Endothelial cell of umbilical vein (primary cell): ENCODE data around the gene DLK1. TPM values are rescaled to one million over a fixed set of nuclear protein-coding genes. Genes with fewer than 3 reads are reported as not detected.

Experiments
- BruUV-seq: library from RNA; stranded (reverse); fragments of 400-500 nt; replicated peaks from 2 replicates; lab custom pipeline; 2021; lab: Mats Ljungman, UMichigan
- CTCF ChIA-PET: fragments of 300-600, 350-600 bp; sonication (Branson Sonifier 250); formaldehyde crosslinking; loops from one replicate; lab custom pipeline; 2021; ENCODE audit warnings: antibody characterized with exemption, inconsistent platforms; lab: Charles Lee
- POLR2A ChIA-PET: fragments of 300-600, 350-600 bp; sonication (Branson Sonifier 250); formaldehyde crosslinking; loops from one replicate; lab custom pipeline; 2021; ENCODE audit warnings: antibody characterized with exemption, inconsistent platforms; lab: Charles Lee
- DNase-seq: peaks from one replicate; pipeline ENCODE4 v3.0.0-alpha.2; 2011; ENCODE audit warnings: low read depth, low spot score
- FAIRE-seq: peaks from 2 replicates; lab custom pipeline; 2011; peaks lifted over from hg19 to GRCh38; lab: Jason Lieb, UNC
- H2AFZ ChIP-seq: 2 replicates; pipeline ENCODE4 v1.6.0; 2012; ENCODE audit warnings: low read depth, low read length, control low read depth, inconsistent platforms
- H3K27ac ChIP-seq: 2 replicates; pipeline ENCODE4 v1.5.1; 2011; ENCODE audit warnings: low read depth, mild to moderate bottlenecking, control low read depth, low read length, moderate library complexity; ENCODE audit not compliant: insufficient read depth
- H3K27me3 ChIP-seq, 2 experiments: 2 replicates each; pipeline versions ENCODE4 v1.6.0 to v1.6.1; 2011; ENCODE audit warnings: low read length in 2 of 2, mixed read lengths in 1 of 2; ENCODE audit not compliant: control insufficient read depth in 2 of 2, insufficient read depth in 2 of 2
- H3K36me3 ChIP-seq, 2 experiments: 2 replicates in 1 of 2; 3 replicates in 1 of 2; pipeline ENCODE4 v1.5.1; 2011; ENCODE audit warnings: low read length in 2 of 2, mild to moderate bottlenecking in 1 of 2, moderate library complexity in 1 of 2; ENCODE audit not compliant: control insufficient read depth in 2 of 2, insufficient read depth in 2 of 2; ENCODE audit errors: extremely low read depth in 1 of 2
- H3K4me1 ChIP-seq: 3 replicates; pipeline ENCODE4 v1.5.1; 2011; ENCODE audit warnings: mild to moderate bottlenecking, low read length; ENCODE audit not compliant: control insufficient read depth, insufficient read depth; ENCODE audit errors: extremely low read depth
- H3K4me2 ChIP-seq: 2 replicates; pipeline ENCODE4 v1.6.1; 2011; ENCODE audit warnings: low read length, control low read depth, mixed read lengths; ENCODE audit not compliant: insufficient read depth
- H3K4me3 ChIP-seq, 3 experiments: fragments of 200-600 bp in 1 of 3; sonication (generic), shearing (Covaris generic) in 1 of 3; replicated peaks in 1 of 3; 2 replicates each; pipeline ENCODE4 v1.5.1; 2011 to 2016; ENCODE audit warnings: control low read depth in 3 of 3, low read length in 3 of 3, mild to moderate bottlenecking in 2 of 3, inconsistent platforms in 1 of 3, low read depth in 1 of 3, moderate library complexity in 1 of 3; ENCODE audit not compliant: insufficient read depth in 1 of 3
- H3K79me2 ChIP-seq: 2 replicates; pipeline ENCODE4 v1.6.0; 2012; ENCODE audit warnings: low read length, inconsistent platforms; ENCODE audit not compliant: control insufficient read depth, insufficient read depth
- H3K9ac ChIP-seq: replicated peaks from 2 replicates; pipeline ENCODE3; 2011; ENCODE audit warnings: low read length, control low read depth; ENCODE audit not compliant: insufficient read depth; ENCODE audit errors: extremely low read depth
- H3K9me1 ChIP-seq: replicated peaks from 3 replicates; pipeline ENCODE4 v1.6.0; 2011; ENCODE audit warnings: mild to moderate bottlenecking, low read length; ENCODE audit not compliant: control insufficient read depth, insufficient read depth; ENCODE audit errors: extremely low read depth
- H3K9me3 ChIP-seq: replicated peaks from 2 replicates; pipeline ENCODE4 v1.5.1; 2012; ENCODE audit warnings: low read length, inconsistent platforms; ENCODE audit not compliant: control insufficient read depth, insufficient read depth
- H4K20me1 ChIP-seq: replicated peaks from 2 replicates; pipeline ENCODE3; 2011; ENCODE audit warnings: mild to moderate bottlenecking, low read length; ENCODE audit not compliant: control insufficient read depth, insufficient read depth; ENCODE audit errors: extremely low read depth
- CTCF ChIP-seq, 2 donors: IDR thresholded peaks; 1 replicate in 1 of 2; 2 replicates in 1 of 2; pipeline ENCODE4 v1.5.1; 2011; ENCODE audit warnings: low read length in 2 of 2, mild to moderate bottlenecking in 2 of 2, moderate library complexity in 2 of 2, control low read depth in 1 of 2, inconsistent platforms in 1 of 2, low read depth in 1 of 2; ENCODE audit not compliant: insufficient read depth in 1 of 2; ENCODE audit errors: extremely low read depth in 1 of 2
- EZH2 ChIP-seq: IDR thresholded peaks from 2 replicates; pipeline ENCODE4 v1.6.1; 2012; ENCODE audit warnings: borderline replicate concordance, low read depth, mild to moderate bottlenecking, moderate library complexity, low read length, inconsistent platforms; ENCODE audit not compliant: severe bottlenecking
- FOS ChIP-seq: IDR thresholded peaks from 2 replicates; pipeline ENCODE4 v1.6.1; 2011; ENCODE audit warnings: mild to moderate bottlenecking, low read length, moderate library complexity, borderline replicate concordance; ENCODE audit not compliant: insufficient read depth
- GATA2 ChIP-seq: IDR thresholded peaks from 2 replicates; pipeline ENCODE4 v1.7.0; 2011; ENCODE audit warnings: low read depth, mild to moderate bottlenecking, moderate library complexity, mixed read lengths, low read length; ENCODE audit not compliant: insufficient read length, insufficient read depth
- JUN ChIP-seq: IDR thresholded peaks from 2 replicates; pipeline ENCODE4 v1.6.1; 2011; ENCODE audit warnings: borderline replicate concordance, low read depth; ENCODE audit not compliant: insufficient read length, insufficient read depth
- MAX ChIP-seq: IDR thresholded peaks from 2 replicates; pipeline ENCODE4 v1.6.1; 2011; ENCODE audit not compliant: insufficient read depth, insufficient read length
- MYC ChIP-seq: IDR thresholded peaks from one replicate; pipeline ENCODE4 v1.6.1; 2011; ENCODE audit warnings: mild to moderate bottlenecking, low read depth, low read length
- POLR2A ChIP-seq: IDR thresholded peaks from 2 replicates; pipeline ENCODE4 v1.6.1; 2012; ENCODE audit warnings: low read depth, mild to moderate bottlenecking, control low read depth, low read length
- POLR2AphosphoS5 ChIP-seq: IDR thresholded peaks from 2 replicates; pipeline ENCODE4 v1.6.1; 2012; ENCODE audit warnings: low read depth, mild to moderate bottlenecking, control low read depth, low read length, moderate library complexity; ENCODE audit not compliant: insufficient read depth
- dilution Hi-C: fragments of 300-500 bp; cut with MboI; formaldehyde crosslinking; loops from one replicate; pipeline ENCODE4 v1.15.0; 2019; ENCODE audit warnings: low sequenced_read_pairs; ENCODE audit not compliant: extremely low pct_ligation_motif_present
- intact Hi-C: fragments of 100-400 bp; cut with micrococcal nuclease; formaldehyde crosslinking; loops from one replicate; pipeline ENCODE4 v1.10.0; 2022
- polyA plus RNA-seq, 4 experiments: library from polyadenylated mRNA; depleted of rRNA in 3 of 4; stranded (reverse) in 3 of 4; unstranded in 1 of 4; fragments of >200 nt; gene quantifications; 2 replicates each; pipeline versions ENCODE4 v1.2.1 to v1.2.3, GENCODE V29; 2011 to 2012; ENCODE audit warnings: missing spikeins in 1 of 4
- total RNA-seq: library from RNA; stranded (reverse); gene quantifications from 2 replicates; pipeline ENCODE4 v1.2.3, GENCODE V29; 2021

Gene DLK1
- total and polyA plus RNA-seq, 2 donors (not counting 3 experiments of a cell fraction or from before 2014, with no cell fraction given) = not detected

GRCh38 chr14:100747736-100748135, 21.0 kb downstream of the DLK1 start:
- DNase-seq (no peak), FAIRE-seq (no peak)
- no TSS peak for BruUV-seq
- dilution Hi-C loops = no loop called here
- no peaks in the 10 kb centered on the region for H3K9me1 ChIP-seq
- ChIA-PET CTCF (no interaction called here), POLR2A (no interaction called here)
- intact Hi-C loops = no loop called here
- no peaks in the 10 kb centered on the region for H3K9me3 ChIP-seq
- H3K4me3 ChIP-seq = no peak overlapping the region
- peaks cover 0 to 2% of the 10 kb centered on the region in 2 experiments for H3K27me3 ChIP-seq
- no peaks in the 10 kb centered on the region for H3K79me2 ChIP-seq
- no peak overlapping the region for H3K4me2 ChIP-seq
- no peaks in the 10 kb centered on the region for H4K20me1 ChIP-seq
- no peaks in the 10 kb centered on the region for H3K4me1 ChIP-seq
- H3K36me3 ChIP-seq = no peaks in the 10 kb centered on the region
- no peak overlapping the region for H3K27ac ChIP-seq
- H2AFZ ChIP-seq = no peak overlapping the region
- H3K9ac ChIP-seq = no peak overlapping the region
- no peak for TF ChIP-seq EZH2
- no peak for TF ChIP-seq POLR2A
- TF ChIP-seq POLR2AphosphoS5 = no peak
- no peak for TF ChIP-seq GATA2
- no peak for TF ChIP-seq CTCF (IDR thresholded peaks at IDR 0.05; ENCODE audit: extremely low read depth in 1 of 2, insufficient read depth in 1 of 2, low read depth in 1 of 2, low read length in 2 of 2)
- no peak for TF ChIP-seq JUN
- no peak for TF ChIP-seq MYC
- TF ChIP-seq FOS = no peak
- no peak for TF ChIP-seq MAX
